Measurements from ENCODE around the gene KY.
"Not testable (repeated sequence)": the region's sequence is repeated elsewhere in the genome, so short reads cannot be mapped to it uniquely, and the experiment has no call there.

KY gene

GRCh38 chr3:134590766-134591165 lies 60.1 kb downstream of the KY start:
- no peak for TF ChIP-seq CTCF (IDR thresholded peaks at IDR 0.05; ENCODE audit: low read depth, low read length)

GRCh38 chr3:134579141-134579665 lies 71.6 kb downstream of the KY start:
- no peak for TF ChIP-seq CTCF (IDR thresholded peaks at IDR 0.05; ENCODE audit: low read depth, low read length)
- no peak for DNase-seq (ENCODE audit: extremely low read depth, low read depth)

More at GRCh38 chr3:134590766-134591165, 60.1 kb downstream of the KY start:
- DNase-seq (ENCODE audit: extremely low read depth, low read depth) = no peak

GRCh38 chr3:134576831-134577230 lies 74.0 kb downstream of the KY start:
- DNase-seq (ENCODE audit: extremely low read depth, low read depth) = no peak
- TF ChIP-seq CTCF (IDR thresholded peaks at IDR 0.05; ENCODE audit: low read depth, low read length) = no peak

- DNase-seq (ENCODE audit: extremely low read depth, low read depth) = no peak
- no peak for TF ChIP-seq CTCF (IDR thresholded peaks at IDR 0.05; ENCODE audit: low read depth, low read length)
Observed at GRCh38 chr3:134576426-134576825, 74.4 kb downstream of the KY start.

GRCh38 chr3:134569899-134570298 lies 80.9 kb downstream of the KY start:
- not testable (repeated sequence) for DNase-seq (ENCODE audit: extremely low read depth, low read depth)

GRCh38 chr3:134568790-134569189 lies 82.0 kb downstream of the KY start:
- DNase-seq (ENCODE audit: extremely low read depth, low read depth) = no peak
- TF ChIP-seq CTCF (IDR thresholded peaks at IDR 0.05; ENCODE audit: low read depth, low read length) = no peak

GRCh38 chr3:134567605-134568004 lies 83.2 kb downstream of the KY start:
- no peak for TF ChIP-seq CTCF (IDR thresholded peaks at IDR 0.05; ENCODE audit: low read depth, low read length)
- DNase-seq (ENCODE audit: extremely low read depth, low read depth) = no peak

- no peak for DNase-seq (ENCODE audit: extremely low read depth, low read depth)
- no peak for TF ChIP-seq CTCF (IDR thresholded peaks at IDR 0.05; ENCODE audit: low read depth, low read length)
Observed at GRCh38 chr3:134564991-134565390, 85.8 kb downstream of the KY start.
